Neuron (in vitro differentiated cells): ENCODE measurements around the gene CAP2.

Experiments used
- H2AFZ ChIP-seq: one replicate; pipeline ENCODE4 v1.6.1; 2013; ENCODE audit warnings: low read depth, mild to moderate bottlenecking, inconsistent platforms, low read length, moderate library complexity
- H3K27me3 ChIP-seq: one replicate; pipeline ENCODE4 v1.6.1; 2013; ENCODE audit warnings: low read length; ENCODE audit not compliant: insufficient read depth
- H3K36me3 ChIP-seq: one replicate; pipeline ENCODE4 v1.6.1; 2013; ENCODE audit warnings: low read length; ENCODE audit not compliant: insufficient read depth
- H3K4me1 ChIP-seq: one replicate; pipeline ENCODE4 v1.6.1; 2013; ENCODE audit warnings: low read length; ENCODE audit not compliant: insufficient read depth
- H3K4me3 ChIP-seq: 2 replicates; pipeline ENCODE4 v1.5.1; 2013; ENCODE audit warnings: mild to moderate bottlenecking, low read length, moderate library complexity
- H3K9me3 ChIP-seq: one replicate; pipeline ENCODE4 v1.6.1; 2013; ENCODE audit warnings: low read length

CAP2 gene

GRCh38 chr6:17490724-17491123, 97.3 kb downstream of the CAP2 start:
- Histone ChIP-seq H3K9me3 (no peaks in the 10 kb centered on the region), H3K4me3 (no peak overlapping the region), H2AFZ (no peak overlapping the region), H3K27me3 (no peaks in the 10 kb centered on the region), H3K4me1 (no peaks in the 10 kb centered on the region), H3K36me3 (no peaks in the 10 kb centered on the region)

GRCh38 chr6:17491416-17492142, 98.2 kb downstream of the CAP2 start:
- H3K36me3 ChIP-seq = no peaks in the 10 kb centered on the region
- H3K4me1 ChIP-seq = no peaks in the 10 kb centered on the region
- H3K27me3 ChIP-seq = no peaks in the 10 kb centered on the region
- H3K9me3 ChIP-seq = no peaks in the 10 kb centered on the region
- H3K4me3 ChIP-seq = no peak overlapping the region
- no peak overlapping the region for H2AFZ ChIP-seq

GRCh38 chr6:17492350-17492749, 99.0 kb downstream of the CAP2 start:
- Histone ChIP-seq H3K27me3 (no peaks in the 10 kb centered on the region), H3K36me3 (no peaks in the 10 kb centered on the region), H3K9me3 (no peaks in the 10 kb centered on the region), H3K4me1 (no peaks in the 10 kb centered on the region), H2AFZ (no peak overlapping the region), H3K4me3 (no peak overlapping the region)

- H3K36me3 ChIP-seq = no peaks in the 10 kb centered on the region
- H3K27me3 ChIP-seq = no peaks in the 10 kb centered on the region
- no peak overlapping the region for H2AFZ ChIP-seq
- H3K4me3 ChIP-seq = no peak overlapping the region
- H3K4me1 ChIP-seq = no peaks in the 10 kb centered on the region
- H3K9me3 ChIP-seq = no peaks in the 10 kb centered on the region
Measured at GRCh38 chr6:17493286-17493685, 99.9 kb downstream of the CAP2 start.

GRCh38 chr6:17494177-17494576, 100.8 kb downstream of the CAP2 start:
- Histone ChIP-seq H3K27me3 (no peaks in the 10 kb centered on the region), H3K9me3 (no peaks in the 10 kb centered on the region), H3K4me3 (no peak overlapping the region), H3K4me1 (no peaks in the 10 kb centered on the region), H3K36me3 (no peaks in the 10 kb centered on the region), H2AFZ (no peak overlapping the region)

GRCh38 chr6:17494919-17495318, 101.5 kb downstream of the CAP2 start:
- H3K4me3 ChIP-seq = no peak overlapping the region
- H3K4me1 ChIP-seq = no peaks in the 10 kb centered on the region
- H3K9me3 ChIP-seq = no peaks in the 10 kb centered on the region
- H3K36me3 ChIP-seq = no peaks in the 10 kb centered on the region
- H2AFZ ChIP-seq = no peak overlapping the region
- H3K27me3 ChIP-seq = no peaks in the 10 kb centered on the region

GRCh38 chr6:17497535-17498095, 104.2 kb downstream of the CAP2 start:
- H3K4me1 ChIP-seq = no peaks in the 10 kb centered on the region
- H3K27me3 ChIP-seq = no peaks in the 10 kb centered on the region
- H3K36me3 ChIP-seq = no peaks in the 10 kb centered on the region
- H3K4me3 ChIP-seq = no peak overlapping the region
- H3K9me3 ChIP-seq = no peaks in the 10 kb centered on the region
- no peak overlapping the region for H2AFZ ChIP-seq

- H3K27me3 ChIP-seq = no peaks in the 10 kb centered on the region
- H3K36me3 ChIP-seq = no peaks in the 10 kb centered on the region
- H3K4me3 ChIP-seq = no peak overlapping the region
- no peaks in the 10 kb centered on the region for H3K4me1 ChIP-seq
- no peaks in the 10 kb centered on the region for H3K9me3 ChIP-seq
- no peak overlapping the region for H2AFZ ChIP-seq
Measured at GRCh38 chr6:17501442-17501841, 108.0 kb downstream of the CAP2 start.

- H3K9me3 ChIP-seq = no peaks in the 10 kb centered on the region
- H3K4me1 ChIP-seq = no peaks in the 10 kb centered on the region
- H3K4me3 ChIP-seq = no peak overlapping the region
- H3K36me3 ChIP-seq = peaks cover under 1% of the 10 kb centered on the region
- H2AFZ ChIP-seq = no peak overlapping the region
- no peaks in the 10 kb centered on the region for H3K27me3 ChIP-seq
Measured at GRCh38 chr6:17501982-17502704, 108.7 kb downstream of the CAP2 start.

- H3K36me3 ChIP-seq = peaks cover 4% of the 10 kb centered on the region
- no peaks in the 10 kb centered on the region for H3K9me3 ChIP-seq
- no peaks in the 10 kb centered on the region for H3K4me1 ChIP-seq
- H2AFZ ChIP-seq = no peak overlapping the region
- no peak overlapping the region for H3K4me3 ChIP-seq
- no peaks in the 10 kb centered on the region for H3K27me3 ChIP-seq
Measured at GRCh38 chr6:17503051-17503450, 109.7 kb downstream of the CAP2 start.

- Histone ChIP-seq H2AFZ (no peak overlapping the region), H3K4me1 (no peaks in the 10 kb centered on the region), H3K27me3 (no peaks in the 10 kb centered on the region)
Measured at GRCh38 chr6:17504005-17504404, 110.6 kb downstream of the CAP2 start.

GRCh38 chr6:17505062-17505476, 111.7 kb downstream of the CAP2 start:
- Histone ChIP-seq H3K4me3 (no peak overlapping the region), H2AFZ (no peak overlapping the region), H3K9me3 (no peaks in the 10 kb centered on the region), H3K4me1 (no peaks in the 10 kb centered on the region), H3K36me3 (peaks cover 4% of the 10 kb centered on the region), H3K27me3 (no peaks in the 10 kb centered on the region)

More at GRCh38 chr6:17504005-17504404, 110.6 kb downstream of the CAP2 start:
- Histone ChIP-seq H3K9me3 (no peaks in the 10 kb centered on the region), H3K4me3 (no peak overlapping the region), H3K36me3 (peaks cover 4% of the 10 kb centered on the region)

- H2AFZ ChIP-seq = no peak overlapping the region
- H3K9me3 ChIP-seq = no peaks in the 10 kb centered on the region
- H3K4me1 ChIP-seq = no peaks in the 10 kb centered on the region
- no peaks in the 10 kb centered on the region for H3K27me3 ChIP-seq
- no peak overlapping the region for H3K4me3 ChIP-seq
- H3K36me3 ChIP-seq = peaks cover 4% of the 10 kb centered on the region
Measured at GRCh38 chr6:17505767-17506280, 112.4 kb downstream of the CAP2 start.
